DMS 273 treated with DMSO at 0.1 percent for 48 hours (cell line): ENCODE measurements around the gene TTLL9.

Experiments
- DNase-seq: peaks from one replicate; lab custom pipeline; 2025; lab: John Stamatoyannopoulos, UW

The TTLL9 gene

DNA sequence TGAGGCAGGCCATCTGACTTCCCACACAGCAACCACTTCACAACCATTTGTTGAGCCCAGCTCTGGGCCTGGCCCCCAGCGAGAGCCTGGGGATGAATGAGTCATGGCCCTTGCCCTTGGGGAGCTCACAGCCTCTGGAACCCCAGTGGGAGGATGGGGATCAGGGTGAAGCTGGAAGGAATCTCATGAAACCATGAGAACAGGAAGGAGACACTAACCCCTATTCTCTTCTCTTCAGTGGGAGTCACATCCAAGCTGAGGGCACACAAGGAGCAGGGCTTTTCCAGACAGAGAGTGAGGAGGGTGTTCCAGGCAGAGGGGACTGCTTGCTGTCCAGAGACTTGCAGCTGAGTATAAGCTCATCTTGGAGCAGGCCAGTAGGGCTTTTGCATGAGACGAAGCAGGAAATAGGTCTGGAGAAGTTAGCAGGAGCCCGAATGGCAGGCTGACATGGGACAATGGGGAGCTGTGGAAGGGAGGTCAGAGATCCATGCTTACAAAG lies 32.5 kb upstream of the TTLL9 start:
- no peak for DNase-seq

GRCh38 chr20:31838646-31839292 lies 31.7 kb upstream of the TTLL9 start:
- DNase-seq = no peak

GRCh38 chr20:31839782-31840487 lies 30.5 kb upstream of the TTLL9 start:
- DNase-seq = no peak

- DNase-seq = no peak
These were observed 29.3 kb upstream of the TTLL9 start for GRCh38 chr20:31840906-31841816.

- DNase-seq = no peak
These were observed 28.5 kb upstream of the TTLL9 start for GRCh38 chr20:31841928-31842327.

DNA sequence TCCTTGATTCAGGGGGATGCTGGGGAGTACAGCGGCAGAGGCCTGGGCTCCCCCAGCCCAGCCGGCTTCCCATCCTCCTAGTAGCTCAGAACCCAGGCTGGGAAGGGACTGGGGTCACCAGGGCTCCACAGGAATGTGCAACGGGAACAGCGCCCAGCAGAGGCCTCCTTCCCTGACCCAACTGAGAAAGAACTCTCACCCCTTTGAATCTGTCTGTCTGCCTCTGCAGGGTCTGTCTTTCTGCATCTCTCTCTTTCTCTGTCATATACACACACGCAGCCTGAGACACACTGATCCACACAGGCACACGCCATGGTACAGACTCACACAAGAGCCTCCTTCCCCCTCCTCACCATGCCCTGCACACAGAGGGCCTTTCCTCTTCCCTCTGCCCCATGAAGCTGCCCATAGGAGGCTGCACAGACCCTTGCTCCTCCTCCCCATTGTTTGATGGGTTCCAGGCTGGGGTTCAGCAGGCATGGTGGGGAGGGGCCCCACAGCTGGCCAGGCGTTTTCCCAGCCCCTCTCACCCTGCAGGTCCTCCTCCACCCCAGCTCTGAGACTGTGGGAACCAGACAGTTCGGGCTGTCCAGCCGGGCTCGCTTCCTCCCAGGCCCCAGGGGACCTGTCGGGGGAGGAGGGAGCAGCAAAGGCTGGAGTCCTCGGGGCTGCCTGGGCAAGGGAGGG lies 27.8 kb upstream of the TTLL9 start:
- DNase-seq = no peak

- DNase-seq = no peak
These were observed 27.1 kb upstream of the TTLL9 start for GRCh38 chr20:31843288-31843687.

- no peak for DNase-seq
These were observed 26.6 kb upstream of the TTLL9 start for GRCh38 chr20:31843881-31844280.

DNA sequence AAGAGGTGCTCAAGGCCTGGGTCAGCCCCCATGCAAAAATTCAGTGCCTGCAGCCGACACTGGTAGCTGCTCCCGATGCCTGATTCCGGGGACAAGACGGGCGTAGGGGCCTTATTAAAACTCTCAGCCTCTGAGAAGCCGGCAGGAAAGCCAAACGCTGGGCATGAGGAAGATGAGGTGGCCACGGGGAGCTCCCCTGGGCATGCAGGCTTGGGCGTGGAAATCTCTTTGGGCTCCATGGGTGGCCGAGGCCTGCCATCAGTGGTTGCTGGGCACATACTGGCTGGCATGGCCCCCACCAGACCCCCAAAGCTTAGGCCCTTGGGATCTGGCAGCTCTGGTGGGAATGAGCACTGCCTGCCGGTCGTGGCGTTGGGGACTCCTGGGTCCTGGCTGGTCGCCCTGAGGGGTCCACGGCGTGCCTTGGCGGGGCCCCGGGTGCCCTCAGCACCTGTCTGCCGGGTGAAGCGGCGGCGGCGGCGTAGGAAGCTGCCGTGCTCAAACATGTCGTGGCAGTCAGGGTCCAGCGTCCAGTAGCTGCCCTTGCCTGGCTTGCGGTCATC lies 25.6 kb upstream of the TTLL9 start:
- no peak for DNase-seq

DNA sequence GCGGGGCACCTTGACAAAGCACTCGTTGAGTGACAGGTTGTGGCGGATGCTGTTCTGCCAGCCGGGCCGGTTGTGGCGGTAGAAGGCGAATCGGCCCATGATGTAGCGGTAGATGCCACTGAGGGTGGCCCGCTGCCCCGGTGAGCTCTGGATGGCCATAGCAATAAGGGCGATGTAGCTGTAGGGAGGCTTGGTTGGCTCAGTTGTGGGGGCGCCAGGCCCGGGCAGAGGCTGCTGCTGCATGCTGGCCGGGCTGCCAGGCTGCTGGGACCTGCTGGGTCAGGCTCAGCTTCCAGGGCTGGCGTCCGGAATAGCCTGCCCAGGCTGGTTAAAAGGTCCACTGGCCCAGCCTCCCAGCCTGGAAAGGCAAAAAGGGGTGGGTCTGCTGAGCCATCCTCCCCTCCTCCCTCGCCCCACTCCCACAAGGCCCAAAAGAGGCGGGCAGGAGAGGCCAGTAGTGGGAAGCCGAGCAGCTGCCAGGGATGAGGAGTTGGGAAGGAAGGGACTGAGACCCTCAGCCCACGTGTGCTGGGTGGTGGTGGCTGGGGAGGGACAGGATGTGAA lies 25.1 kb upstream of the TTLL9 start, which contains the start of gene FOXS1:
Gene FOXS1, minus strand, starts transcription at position 305 of the 564 bp plus-strand sequence. Its CDS starts 62 bp downstream, at position 243.
- DNase-seq = no peak

DNA sequence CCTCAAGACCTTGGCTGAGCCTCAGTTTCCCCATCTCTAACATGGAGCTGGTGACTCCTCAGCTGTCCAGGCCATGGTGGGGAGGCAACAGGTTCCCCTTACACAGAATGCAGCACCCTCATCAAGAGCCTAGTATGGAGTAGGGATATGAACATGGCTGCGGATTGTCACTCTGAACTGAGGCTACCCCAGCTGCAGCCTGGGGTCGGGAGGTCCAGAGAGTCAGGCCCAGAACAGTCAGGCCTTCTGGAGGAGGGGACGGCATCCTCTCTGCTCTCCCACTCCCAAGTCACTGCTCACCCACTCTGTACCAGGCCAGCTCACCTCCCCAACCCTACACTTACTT lies 23.7 kb upstream of the TTLL9 start:
- no peak for DNase-seq

GRCh38 chr20:31848088-31848999 lies 22.1 kb upstream of the TTLL9 start:
- DNase-seq = no peak

DNA sequence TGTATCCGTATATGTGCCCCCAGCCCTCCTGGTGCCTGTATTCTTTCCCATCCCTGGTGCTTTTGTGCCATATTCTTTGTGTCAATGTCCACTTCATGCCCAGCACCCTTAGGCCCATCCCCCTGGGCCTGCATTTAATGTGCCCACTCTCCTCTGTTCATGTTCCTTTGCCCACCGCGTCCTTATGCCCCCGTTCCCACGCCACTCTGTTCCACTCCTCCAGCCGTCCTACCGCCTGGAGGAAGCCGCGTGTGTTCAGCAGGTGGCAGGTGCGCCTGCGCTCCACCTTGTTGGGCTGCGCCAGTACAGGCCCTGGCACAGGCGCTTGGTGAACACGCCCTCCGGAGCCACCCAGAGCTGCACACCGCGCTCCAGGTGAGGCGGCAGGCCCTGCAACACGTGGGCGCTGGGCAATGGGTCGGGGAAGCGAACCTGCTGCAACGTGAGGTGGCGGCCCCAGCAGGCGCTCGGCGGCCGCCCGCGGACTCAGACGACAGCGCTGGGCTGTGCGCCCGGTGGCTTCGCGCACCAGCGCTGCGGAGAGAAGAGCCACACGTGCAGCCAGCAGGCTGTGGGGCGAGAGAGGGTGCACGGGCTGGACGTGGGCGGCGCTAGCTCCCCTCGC lies 21.0 kb upstream of the TTLL9 start:
- no peak for DNase-seq

- DNase-seq = no peak
These were observed 19.0 kb upstream of the TTLL9 start for GRCh38 chr20:31851240-31851955.

DNA sequence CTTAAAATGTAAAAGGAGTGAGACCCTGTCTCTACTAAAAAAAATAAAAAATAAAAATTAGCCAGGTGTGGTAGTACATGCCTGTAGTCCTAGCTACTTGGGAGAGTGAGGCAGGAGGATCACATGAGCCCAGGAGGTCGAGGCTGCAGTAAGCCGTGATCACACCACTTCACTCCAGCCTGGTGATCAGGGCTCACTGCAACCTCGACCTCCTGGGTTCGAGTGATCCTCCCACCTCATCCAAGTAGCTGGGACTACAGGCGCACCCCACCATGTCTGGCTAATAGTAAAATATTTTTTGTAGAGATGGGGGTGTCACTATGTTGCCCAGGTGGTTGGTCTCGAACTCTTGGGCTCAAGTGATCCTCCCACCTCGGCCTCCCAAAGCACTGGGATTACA lies 17.0 kb upstream of the TTLL9 start:
- no peak for DNase-seq

- DNase-seq = no peak
These were observed 13.9 kb upstream of the TTLL9 start for GRCh38 chr20:31856516-31856915.

DNA sequence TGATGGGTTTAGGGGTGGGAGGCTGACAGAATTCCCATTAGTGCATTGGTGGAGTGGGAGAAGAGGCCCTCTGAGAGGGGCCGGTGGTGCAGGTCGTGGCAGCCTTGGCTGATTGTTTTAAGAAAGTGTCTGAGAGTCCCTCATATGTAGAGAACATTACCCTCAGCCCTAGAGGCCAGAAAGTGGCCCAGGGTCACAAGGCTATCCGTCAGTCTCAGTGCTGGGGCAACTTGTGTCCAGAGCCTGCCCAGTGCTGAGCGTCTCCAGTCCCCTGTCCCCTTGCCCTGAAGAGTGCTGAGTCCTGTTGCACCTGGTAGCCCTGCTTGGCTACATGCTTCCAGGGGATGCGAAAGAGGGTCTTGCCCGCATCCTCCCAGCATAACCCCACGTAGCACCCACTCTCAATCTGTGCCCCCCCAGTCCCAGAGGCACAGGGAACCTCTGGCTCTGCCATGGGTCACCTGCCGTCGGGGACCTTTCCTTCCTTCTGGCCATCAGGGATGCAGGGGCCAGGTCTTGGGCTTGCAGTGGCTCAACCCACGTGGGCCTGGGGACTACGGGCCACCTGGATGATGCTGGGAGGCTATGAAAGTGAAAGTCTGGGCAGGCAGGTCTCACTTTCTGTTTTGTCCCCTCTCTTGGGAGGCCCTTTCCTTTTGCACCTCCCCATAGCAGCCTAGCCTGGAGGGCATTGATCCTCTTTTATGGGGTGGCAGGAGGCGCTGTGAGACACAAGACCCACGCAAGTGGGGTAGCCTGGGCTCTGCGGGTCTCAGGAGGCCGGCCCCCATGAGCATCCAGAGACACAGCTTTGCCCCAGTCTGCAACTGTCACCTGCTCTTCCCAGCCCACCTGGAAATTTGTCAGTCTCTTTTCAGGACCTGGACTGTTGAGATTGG lies 12.3 kb upstream of the TTLL9 start:
- DNase-seq = no peak

GRCh38 chr20:31858760-31859083 lies 11.7 kb upstream of the TTLL9 start:
- DNase-seq = no peak
